ENCODE data around the gene GJD4. TPM values are rescaled to one million over a fixed set of nuclear protein-coding genes. Genes with fewer than 3 reads are reported as not detected.

GJD4 gene, protein sequence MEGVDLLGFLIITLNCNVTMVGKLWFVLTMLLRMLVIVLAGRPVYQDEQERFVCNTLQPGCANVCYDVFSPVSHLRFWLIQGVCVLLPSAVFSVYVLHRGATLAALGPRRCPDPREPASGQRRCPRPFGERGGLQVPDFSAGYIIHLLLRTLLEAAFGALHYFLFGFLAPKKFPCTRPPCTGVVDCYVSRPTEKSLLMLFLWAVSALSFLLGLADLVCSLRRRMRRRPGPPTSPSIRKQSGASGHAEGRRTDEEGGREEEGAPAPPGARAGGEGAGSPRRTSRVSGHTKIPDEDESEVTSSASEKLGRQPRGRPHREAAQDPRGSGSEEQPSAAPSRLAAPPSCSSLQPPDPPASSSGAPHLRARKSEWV
- total RNA-seq, result not detected
- total RNA-seq (2013), result not detected
- 0 to 0.14 (median 0) reads per million in 29 experiments for total RNA-seq

DNA sequence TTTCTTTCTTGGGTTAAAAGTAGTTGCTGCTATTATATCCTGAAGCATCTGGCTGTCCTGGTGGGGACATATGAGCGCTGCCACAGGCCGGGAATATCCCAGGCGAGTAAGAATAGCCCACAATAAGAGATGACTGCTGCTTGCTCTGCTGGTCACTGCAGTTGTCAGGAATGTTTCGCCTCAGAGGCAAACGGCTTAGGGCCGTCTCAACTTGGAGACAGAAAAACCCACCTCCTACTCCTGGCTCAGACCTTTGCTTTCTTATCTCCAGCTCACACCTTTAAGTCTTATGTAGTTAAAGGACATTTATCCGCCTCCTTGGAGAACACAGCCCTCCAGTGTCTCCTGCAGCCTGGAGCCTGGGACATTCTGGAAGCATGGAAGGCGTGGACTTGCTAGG lies at the start of gene GJD4:
GJD4 (plus strand) TSS at position 151 of the 400 bp plus-strand sequence; CDS start at position 378, 227 bp downstream.
- Histone ChIP-seq H3K4me1 (ENCODE audit: control insufficient read depth in 1 of 2, extremely low read depth in 1 of 2, insufficient read depth in 2 of 2, low read length in 2 of 2) (peaks cover 0 to 10% of the 10 kb centered on the region in 2 experiments), H3K27me3 (replicated peaks in 1 of 2; ENCODE audit: control insufficient read depth in 2 of 2, extremely low read depth in 1 of 2, insufficient read depth in 2 of 2, low read length in 1 of 2) (peaks cover 2 to 39% of the 10 kb centered on the region in 2 experiments), H3K36me3 (ENCODE audit: control insufficient read depth in 2 of 2, extremely low read depth in 1 of 2, insufficient read depth in 1 of 2, low read length in 1 of 2) (no peaks in the 10 kb centered on the region), H3K27ac (ENCODE audit: low read length) (no peak within 1 kb of the TSS), H3K4me3 (ENCODE audit: control insufficient read depth in 1 of 2, extremely low read depth in 1 of 2, low read length in 1 of 2) (no peak within 1 kb of the TSS), H3K9me3 (no peaks in the 10 kb centered on the region)
- no peak for DNase-seq
- H3K27me3 Mint-ChIP-seq, result peaks cover 42 to 55% of the 10 kb centered on the region in 2 donors
- H3K4me1 Mint-ChIP-seq, result peaks cover 5 to 8% (median 7%) of the 10 kb centered on the region in 3 donors
- ATAC-seq (replicated peaks in 1 of 4), result no peak
- ChIA-PET POLR2A (no interaction called here), CTCF (no interaction called here)
- WGBS (ENCODE audit: insufficient coverage), result 86% methylated on average over 4 of the region's 8 CpGs
- H3K9me3 Mint-ChIP-seq, result peaks cover 0 to 14% (median 9%) of the 10 kb centered on the region in 3 donors
- H3K4me3 Mint-ChIP-seq, result no peak within 1 kb of the TSS
- H3K27ac Mint-ChIP-seq, result no peak within 1 kb of the TSS
- no peaks in the 10 kb centered on the region for H3K36me3 Mint-ChIP-seq

DNA sequence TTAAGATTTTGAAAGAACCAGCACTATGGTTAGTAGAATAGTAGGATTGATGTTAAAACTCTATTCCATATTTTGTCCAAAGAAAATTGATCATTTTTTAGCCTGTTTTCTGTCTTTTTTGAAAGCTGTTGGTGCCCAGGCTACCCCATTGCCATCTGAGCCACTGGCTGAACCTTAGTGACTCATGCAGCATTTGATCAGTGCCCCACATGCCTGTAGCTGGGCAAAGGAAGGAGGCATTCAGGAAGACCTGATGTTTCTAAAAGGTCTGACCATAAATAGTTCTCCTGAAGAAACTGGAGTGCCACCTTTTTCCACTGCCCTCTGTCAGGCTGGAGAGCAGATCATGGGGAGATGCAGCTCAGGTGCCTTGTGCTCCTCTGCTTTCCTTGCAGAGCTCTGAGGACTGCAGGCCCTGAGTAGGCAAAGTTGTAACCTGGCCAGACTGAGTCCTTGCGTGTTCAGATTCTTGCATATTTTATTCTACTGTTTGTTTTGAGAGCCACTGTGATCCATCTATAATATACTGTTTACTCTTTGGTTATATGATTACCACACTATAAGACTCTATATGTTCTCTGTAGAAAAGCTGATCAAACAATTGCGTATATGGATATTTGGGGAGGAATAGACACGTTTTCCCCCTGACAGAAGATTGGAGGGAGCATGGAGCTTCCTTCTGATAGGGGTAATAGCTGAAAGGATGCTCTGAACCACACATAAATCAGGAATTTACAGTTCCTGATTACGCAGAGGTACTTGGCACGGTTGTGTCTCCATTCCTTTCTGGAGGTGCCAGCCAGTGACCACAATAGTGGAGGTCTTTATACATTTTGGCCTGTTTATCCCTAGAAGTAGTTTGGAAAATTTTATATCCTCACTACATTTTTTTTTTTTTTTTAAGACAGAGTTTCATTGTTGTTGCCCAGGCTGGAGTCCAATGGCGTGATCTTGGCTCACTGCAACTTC lies 48.9 kb upstream of the GJD4 start:
- Histone ChIP-seq H3K9me3 (no peaks in the 10 kb centered on the region), H3K4me3 (ENCODE audit: control insufficient read depth in 1 of 2, extremely low read depth in 1 of 2, low read length in 1 of 2) (no peak overlapping the region), H3K4me1 (ENCODE audit: control insufficient read depth in 1 of 2, extremely low read depth in 1 of 2, insufficient read depth in 2 of 2, low read length in 2 of 2) (no peaks in the 10 kb centered on the region), H3K27ac (ENCODE audit: low read length) (no peak overlapping the region), H3K36me3 (ENCODE audit: control insufficient read depth in 2 of 2, extremely low read depth in 1 of 2, insufficient read depth in 1 of 2, low read length in 1 of 2) (peaks cover 0 to 23% of the 10 kb centered on the region in 2 donors), H3K27me3 (replicated peaks in 1 of 2; ENCODE audit: control insufficient read depth in 2 of 2, extremely low read depth in 1 of 2, insufficient read depth in 2 of 2, low read length in 1 of 2) (no peaks in the 10 kb centered on the region)
- no peaks in the 10 kb centered on the region for H3K9me3 Mint-ChIP-seq
- DNase-seq (no peak), ATAC-seq (replicated peaks in 1 of 4) (no peak)
- ChIA-PET POLR2A (no interaction called here), CTCF (interaction anchor here in 1 of 2 donors (1.0 kb wide), 1 partner anchor 8 kb away, joined by 6 read pairs; no protein-coding TSS in a partner anchor)
- WGBS (ENCODE audit: insufficient coverage), result 100% methylated on average over 1 of the region's 6 CpGs
- peaks cover 36% of the 10 kb centered on the region for H3K36me3 Mint-ChIP-seq
- no peak overlapping the region for H3K4me3 Mint-ChIP-seq
- H3K27ac Mint-ChIP-seq, result no peak overlapping the region
- H3K27me3 Mint-ChIP-seq, result no peaks in the 10 kb centered on the region
- peaks cover 0 to 9% (median 4%) of the 10 kb centered on the region in 3 donors for H3K4me1 Mint-ChIP-seq

DNA sequence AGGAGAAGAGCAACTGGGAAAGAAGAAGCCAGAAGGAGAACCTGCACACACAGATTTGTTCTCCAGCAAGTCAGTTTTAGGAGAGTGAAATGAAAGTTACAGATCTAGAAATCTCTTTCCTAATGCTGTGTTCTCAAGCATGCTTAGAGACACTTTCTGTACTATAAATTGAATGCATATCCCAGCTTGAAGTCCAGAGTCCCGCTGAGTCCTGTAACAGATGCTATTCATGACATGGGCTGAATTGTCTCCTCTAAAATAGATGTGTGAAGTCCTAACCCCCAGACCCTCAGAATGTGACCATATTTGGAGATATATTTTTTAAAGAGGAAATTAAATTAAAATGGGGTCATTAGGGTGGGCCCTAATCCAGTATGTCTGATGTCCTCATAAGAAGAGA lies 46.9 kb upstream of the GJD4 start:
- H3K27ac ChIP-seq (ENCODE audit: low read length), result no peak overlapping the region
- H3K9me3 ChIP-seq, result no peaks in the 10 kb centered on the region
- peaks cover 3 to 13% of the 10 kb centered on the region in 2 donors for H3K36me3 ChIP-seq (ENCODE audit: control insufficient read depth in 2 of 2, extremely low read depth in 1 of 2, insufficient read depth in 1 of 2, low read length in 1 of 2)
- no peak overlapping the region for H3K4me3 ChIP-seq (ENCODE audit: control insufficient read depth in 1 of 2, extremely low read depth in 1 of 2, low read length in 1 of 2)
- ATAC-seq (replicated peaks in 1 of 4) (no peak), DNase-seq (no peak)
- Mint-ChIP-seq H3K9me3 (no peaks in the 10 kb centered on the region), H3K27ac (no peak overlapping the region), H3K4me1 (peaks cover 0 to 5% (median 1%) of the 10 kb centered on the region in 3 donors), H3K36me3 (peaks cover 30% of the 10 kb centered on the region), H3K27me3 (no peaks in the 10 kb centered on the region), H3K4me3 (no peak overlapping the region)
- WGBS (ENCODE audit: insufficient coverage), result no CpG with 5 or more reads among the region's 1 CpG
- ChIA-PET CTCF (no interaction called here), POLR2A (interaction anchor here in 1 of 2 donors (0.7 kb wide), 1 partner anchor 442 kb away, joined by 3 read pairs; no protein-coding TSS in a partner anchor)
- H3K27me3 ChIP-seq (replicated peaks in 1 of 2; ENCODE audit: control insufficient read depth in 2 of 2, extremely low read depth in 1 of 2, insufficient read depth in 2 of 2, low read length in 1 of 2), result no peaks in the 10 kb centered on the region
- H3K4me1 ChIP-seq (ENCODE audit: control insufficient read depth in 1 of 2, extremely low read depth in 1 of 2, insufficient read depth in 2 of 2, low read length in 2 of 2), result no peaks in the 10 kb centered on the region

DNA sequence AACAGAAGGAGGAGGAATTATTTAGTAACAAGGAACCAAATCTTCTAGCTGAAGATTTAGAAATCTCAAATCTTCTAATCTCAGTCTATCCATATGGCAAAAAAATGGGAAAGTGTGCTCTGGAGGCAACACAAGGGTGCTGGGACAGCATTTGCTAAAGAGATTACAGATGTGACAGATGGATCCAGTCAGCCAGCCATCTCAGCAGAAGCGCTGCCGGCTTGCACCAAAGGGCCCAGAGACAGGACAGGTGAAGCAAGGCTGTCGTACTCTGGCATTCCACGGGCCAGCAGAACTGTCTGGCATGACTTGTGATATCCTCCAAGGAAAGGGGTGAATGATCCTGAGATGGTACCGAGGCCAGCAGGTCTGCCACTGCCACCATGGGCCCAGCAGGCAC lies 45.7 kb upstream of the GJD4 start:
- H3K36me3 Mint-ChIP-seq, result peaks cover 29% of the 10 kb centered on the region
- H3K27ac Mint-ChIP-seq, result no peak overlapping the region

DNA sequence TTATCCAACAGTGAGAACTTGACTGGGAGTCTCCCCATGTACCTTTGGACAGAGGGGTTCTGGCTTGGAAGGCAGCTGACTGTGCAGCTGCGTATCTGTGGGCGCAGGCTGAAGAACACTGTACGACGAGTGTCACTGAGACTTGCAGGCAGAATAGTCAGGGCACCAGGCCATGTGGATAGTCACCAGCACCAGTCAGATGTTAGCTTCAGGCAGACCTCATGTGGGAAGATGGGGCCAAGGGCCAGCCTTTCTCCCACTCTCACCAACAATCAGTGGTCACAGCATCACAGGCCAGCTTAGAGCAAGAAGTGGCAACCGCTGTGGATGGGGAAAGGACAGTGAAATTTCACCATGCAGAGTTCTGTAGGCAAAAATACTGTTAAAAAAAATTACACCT lies 43.4 kb upstream of the GJD4 start:
- H3K27me3 Mint-ChIP-seq, result no peaks in the 10 kb centered on the region
- H3K4me3 Mint-ChIP-seq, result no peak overlapping the region
- ChIA-PET CTCF (interaction anchor here in 1 of 2 donors (0.6 kb wide), 1 partner anchor 28 kb away, joined by 3 read pairs; no protein-coding TSS in a partner anchor), POLR2A (no interaction called here)
- 100% methylated on average over 4 of the region's 5 CpGs for WGBS (ENCODE audit: insufficient coverage)
- H3K9me3 Mint-ChIP-seq, result no peaks in the 10 kb centered on the region
- peaks cover 31% of the 10 kb centered on the region for H3K36me3 Mint-ChIP-seq
- ATAC-seq (replicated peaks in 1 of 4), result no peak
- no peak overlapping the region for H3K27ac ChIP-seq (ENCODE audit: low read length)
- no peaks in the 10 kb centered on the region for H3K27me3 ChIP-seq (replicated peaks in 1 of 2; ENCODE audit: control insufficient read depth in 2 of 2, extremely low read depth in 1 of 2, insufficient read depth in 2 of 2, low read length in 1 of 2)
- H3K36me3 ChIP-seq (ENCODE audit: control insufficient read depth in 2 of 2, extremely low read depth in 1 of 2, insufficient read depth in 1 of 2, low read length in 1 of 2), result peaks cover 3 to 7% of the 10 kb centered on the region in 2 donors
- no peak overlapping the region for H3K4me3 ChIP-seq (ENCODE audit: control insufficient read depth in 1 of 2, extremely low read depth in 1 of 2, low read length in 1 of 2)
- no peaks in the 10 kb centered on the region for H3K4me1 ChIP-seq (ENCODE audit: control insufficient read depth in 1 of 2, extremely low read depth in 1 of 2, insufficient read depth in 2 of 2, low read length in 2 of 2)
- no peak overlapping the region for H3K27ac Mint-ChIP-seq
- DNase-seq, result no peak
- no peaks in the 10 kb centered on the region for H3K9me3 ChIP-seq
- H3K4me1 Mint-ChIP-seq, result peaks cover 0 to 4% (median 3%) of the 10 kb centered on the region in 3 donors

More for the DNA sequence above, 45.7 kb upstream of the GJD4 start:
- no peak overlapping the region for H3K4me3 ChIP-seq (ENCODE audit: control insufficient read depth in 1 of 2, extremely low read depth in 1 of 2, low read length in 1 of 2)
- peaks cover 3 to 8% of the 10 kb centered on the region in 2 donors for H3K36me3 ChIP-seq (ENCODE audit: control insufficient read depth in 2 of 2, extremely low read depth in 1 of 2, insufficient read depth in 1 of 2, low read length in 1 of 2)
- no peaks in the 10 kb centered on the region for H3K4me1 ChIP-seq (ENCODE audit: control insufficient read depth in 1 of 2, extremely low read depth in 1 of 2, insufficient read depth in 2 of 2, low read length in 2 of 2)
- DNase-seq, result no peak
- ChIA-PET CTCF (no interaction called here), POLR2A (no interaction called here)
- H3K27me3 ChIP-seq (replicated peaks in 1 of 2; ENCODE audit: control insufficient read depth in 2 of 2, extremely low read depth in 1 of 2, insufficient read depth in 2 of 2, low read length in 1 of 2), result no peaks in the 10 kb centered on the region
- 92% methylated on average over 5 of the region's 5 CpGs for WGBS (ENCODE audit: insufficient coverage)
- Mint-ChIP-seq H3K9me3 (no peaks in the 10 kb centered on the region), H3K27me3 (no peaks in the 10 kb centered on the region), H3K4me1 (peaks cover 0 to 7% (median 3%) of the 10 kb centered on the region in 3 donors), H3K4me3 (no peak overlapping the region)
- ATAC-seq (replicated peaks in 1 of 4), result no peak
- no peak overlapping the region for H3K27ac ChIP-seq (ENCODE audit: low read length)
- H3K9me3 ChIP-seq, result no peaks in the 10 kb centered on the region

DNA sequence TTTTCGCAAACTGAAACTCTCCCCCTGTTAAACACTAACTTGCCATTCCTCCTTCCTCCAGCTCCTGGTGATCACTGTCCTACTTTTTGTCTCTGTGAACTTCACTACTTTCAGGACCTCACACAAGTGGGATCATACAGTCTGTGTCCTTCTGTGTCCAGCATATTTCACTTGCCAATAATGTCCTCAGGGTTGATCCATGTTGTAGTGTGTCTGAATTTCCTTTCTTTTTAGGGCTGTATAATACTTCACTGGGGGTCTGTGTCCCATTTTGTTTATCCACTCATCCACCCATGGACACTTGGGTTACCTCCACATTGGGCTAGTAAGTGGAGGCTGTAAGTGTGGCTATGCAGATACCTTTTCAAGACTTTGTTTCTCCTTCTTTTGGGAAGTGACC lies 42.7 kb upstream of the GJD4 start:
- no peak overlapping the region for H3K27ac ChIP-seq (ENCODE audit: low read length)
- no peaks in the 10 kb centered on the region for H3K9me3 ChIP-seq
- Mint-ChIP-seq H3K27ac (no peak overlapping the region), H3K4me3 (no peak overlapping the region), H3K27me3 (no peaks in the 10 kb centered on the region), H3K36me3 (peaks cover 33% of the 10 kb centered on the region), H3K4me1 (peaks cover 0 to 4% (median 3%) of the 10 kb centered on the region in 3 donors), H3K9me3 (no peaks in the 10 kb centered on the region)
- no peaks in the 10 kb centered on the region for H3K4me1 ChIP-seq (ENCODE audit: control insufficient read depth in 1 of 2, extremely low read depth in 1 of 2, insufficient read depth in 2 of 2, low read length in 2 of 2)
- no peaks in the 10 kb centered on the region for H3K27me3 ChIP-seq (replicated peaks in 1 of 2; ENCODE audit: control insufficient read depth in 2 of 2, extremely low read depth in 1 of 2, insufficient read depth in 2 of 2, low read length in 1 of 2)
- peaks cover 3 to 13% of the 10 kb centered on the region in 2 donors for H3K36me3 ChIP-seq (ENCODE audit: control insufficient read depth in 2 of 2, extremely low read depth in 1 of 2, insufficient read depth in 1 of 2, low read length in 1 of 2)
- POLR2A ChIA-PET, result no interaction called here
- DNase-seq, result no peak
- CTCF ChIA-PET, result interaction anchor here in 1 of 2 donors (0.7 to 1.2 kb wide), 3 partner anchors 9 to 286 kb away, joined by 3 to 6 read pairs (median 3); no protein-coding TSS in a partner anchor
- WGBS (ENCODE audit: insufficient coverage), result 100% methylated on average over 1 of the region's 1 CpG
- no peak overlapping the region for H3K4me3 ChIP-seq (ENCODE audit: control insufficient read depth in 1 of 2, extremely low read depth in 1 of 2, low read length in 1 of 2)
- no peak for ATAC-seq (replicated peaks in 1 of 4)

All from T-cell (primary cell).